HG03108 (cell line): Measurements from ENCODE around the gene PPP1R15B.

Source experiments
- ATAC-seq: cut with Tn5 transposase; IDR thresholded peaks from one replicate; pipeline ENCODE4 v1.9.1; 2021; ENCODE audit warnings: moderate library complexity; ENCODE audit not compliant: unreplicated experiment

PPP1R15B gene

GRCh38 chr1:204421441-204421840 is 9.8 kb upstream of the PPP1R15B start:
- no peak for ATAC-seq

- no peak for ATAC-seq
These were observed 8.7 kb upstream of the PPP1R15B start for GRCh38 chr1:204420039-204421004.

GRCh38 chr1:204419064-204419403 is 7.4 kb upstream of the PPP1R15B start:
- no peak for ATAC-seq

GRCh38 chr1:204418174-204419063 is 6.8 kb upstream of the PPP1R15B start:
- ATAC-seq: no peak

- ATAC-seq: no peak
These were observed 5.7 kb upstream of the PPP1R15B start for GRCh38 chr1:204417074-204417997.

GRCh38 chr1:204416589-204417073 is 5.0 kb upstream of the PPP1R15B start:
- ATAC-seq: no peak

GRCh38 chr1:204415351-204415750 is 3.7 kb upstream of the PPP1R15B start:
- ATAC-seq: no peak

GRCh38 chr1:204414016-204414415 is 2.4 kb upstream of the PPP1R15B start:
- ATAC-seq: no peak

GRCh38 chr1:204413170-204413535 is 1.5 kb upstream of the PPP1R15B start:
- no peak for ATAC-seq

- ATAC-seq: peak; percentile 17
These were observed 748 bp downstream of the PPP1R15B start for GRCh38 chr1:204410688-204411450.

GRCh38 chr1:204409836-204410687 is 1.6 kb downstream of the PPP1R15B start:
- no peak for ATAC-seq

GRCh38 chr1:204409123-204409522 is 2.5 kb downstream of the PPP1R15B start:
- ATAC-seq: no peak

- no peak for ATAC-seq
These were observed 3.0 kb downstream of the PPP1R15B start for GRCh38 chr1:204408602-204409001.

GRCh38 chr1:204408074-204408507 is 3.5 kb downstream of the PPP1R15B start:
- ATAC-seq: no peak

- ATAC-seq: no peak
These were observed 4.2 kb downstream of the PPP1R15B start for GRCh38 chr1:204407295-204407971.

GRCh38 chr1:204406621-204407020 is 5.0 kb downstream of the PPP1R15B start:
- no peak for ATAC-seq

GRCh38 chr1:204405988-204406387 is 5.6 kb downstream of the PPP1R15B start:
- ATAC-seq: no peak

- no peak for ATAC-seq
These were observed 7.0 kb downstream of the PPP1R15B start for GRCh38 chr1:204404629-204405028.
